Iris pigment epithelial cell (primary cell): ENCODE data around the gene SYN1.
"Not testable (repeated sequence)": the region's sequence is repeated elsewhere in the genome, so short reads cannot be mapped to it uniquely, and the experiment has no call there.

Source experiments
- DNase-seq: peaks from one replicate; pipeline ENCODE4 v3.0.0-alpha.2; 2011; ENCODE audit warnings: low read depth

The SYN1 gene

DNA sequence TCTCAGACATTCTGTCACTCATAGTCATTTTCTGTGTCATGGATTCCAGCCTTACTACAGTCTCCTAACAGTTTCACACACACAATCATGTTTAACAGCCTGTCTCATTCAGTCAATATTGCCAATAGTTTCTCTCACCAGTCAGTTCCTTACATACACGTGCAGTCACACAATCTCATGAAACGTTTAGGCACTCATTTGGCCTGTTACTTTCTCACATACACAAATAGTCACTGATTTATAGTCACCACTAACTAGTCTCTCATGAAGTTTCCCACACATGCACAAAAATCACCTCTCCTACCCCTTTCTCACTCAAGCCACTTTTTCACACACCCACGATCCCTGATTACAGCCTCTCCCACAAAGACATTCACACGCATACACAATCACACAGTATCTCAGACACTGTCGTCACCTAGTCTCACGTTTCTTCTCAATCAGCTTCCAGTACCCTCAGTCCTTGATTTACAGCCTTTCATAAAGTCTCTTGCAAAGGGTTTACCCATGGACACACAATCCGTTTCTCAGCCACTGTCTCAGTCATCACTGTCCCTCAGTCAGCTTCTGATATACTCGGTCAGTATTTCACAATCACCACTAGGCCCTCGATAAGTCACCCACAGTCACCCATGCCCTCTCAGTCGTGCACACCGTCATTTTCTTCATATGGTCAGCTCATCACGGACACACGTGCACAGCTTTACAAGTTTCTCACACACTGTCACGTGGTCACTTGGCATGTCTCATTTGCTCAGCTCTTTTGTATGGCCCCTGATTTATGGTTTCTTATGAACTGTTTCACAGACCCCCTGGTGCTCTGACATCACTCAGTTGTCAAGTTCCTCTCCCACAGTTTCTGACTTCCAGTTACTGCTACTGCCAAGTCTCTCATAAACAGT lies 14.3 kb upstream of the SYN1 start:
- DNase-seq: no peak

DNA sequence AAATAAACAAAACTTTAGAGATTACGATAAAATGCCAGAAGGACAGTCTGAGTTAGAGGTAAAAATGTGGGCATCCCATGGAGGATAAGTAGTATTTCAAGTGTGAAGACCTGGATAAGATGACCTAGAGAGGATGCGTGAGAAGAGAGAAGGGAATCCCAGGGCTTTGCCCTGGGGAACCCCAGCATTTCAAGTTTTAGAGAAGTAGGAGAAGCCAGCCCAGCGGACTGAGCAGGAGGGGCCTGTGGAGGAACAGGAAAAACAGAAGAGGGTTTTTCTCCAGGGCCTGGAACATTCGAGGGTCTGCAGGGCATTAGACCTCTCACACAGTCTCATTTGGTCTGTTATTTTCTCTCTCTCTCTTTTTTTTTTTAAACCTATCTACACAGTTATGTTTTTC lies 13.0 kb upstream of the SYN1 start:
- no peak for DNase-seq

DNA sequence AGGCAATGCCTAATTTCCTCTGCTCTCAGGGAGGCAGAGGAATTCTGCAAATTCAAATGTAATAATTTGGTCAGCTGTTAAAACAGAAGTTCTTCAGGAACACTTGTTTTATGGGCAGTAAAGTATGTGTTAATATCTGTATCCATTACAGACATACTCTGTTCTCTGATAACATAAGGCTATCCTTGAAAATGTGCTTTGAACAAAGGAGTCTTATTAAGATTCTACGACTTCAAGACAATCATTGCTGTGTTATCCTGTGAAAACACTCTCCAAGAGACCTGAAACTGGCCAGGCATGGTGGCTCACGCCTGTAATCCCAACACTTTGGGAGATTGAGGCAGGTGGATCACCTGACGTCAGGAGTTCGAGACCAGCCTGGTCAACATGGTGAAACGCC lies 12.0 kb upstream of the SYN1 start:
- no peak for DNase-seq

DNA sequence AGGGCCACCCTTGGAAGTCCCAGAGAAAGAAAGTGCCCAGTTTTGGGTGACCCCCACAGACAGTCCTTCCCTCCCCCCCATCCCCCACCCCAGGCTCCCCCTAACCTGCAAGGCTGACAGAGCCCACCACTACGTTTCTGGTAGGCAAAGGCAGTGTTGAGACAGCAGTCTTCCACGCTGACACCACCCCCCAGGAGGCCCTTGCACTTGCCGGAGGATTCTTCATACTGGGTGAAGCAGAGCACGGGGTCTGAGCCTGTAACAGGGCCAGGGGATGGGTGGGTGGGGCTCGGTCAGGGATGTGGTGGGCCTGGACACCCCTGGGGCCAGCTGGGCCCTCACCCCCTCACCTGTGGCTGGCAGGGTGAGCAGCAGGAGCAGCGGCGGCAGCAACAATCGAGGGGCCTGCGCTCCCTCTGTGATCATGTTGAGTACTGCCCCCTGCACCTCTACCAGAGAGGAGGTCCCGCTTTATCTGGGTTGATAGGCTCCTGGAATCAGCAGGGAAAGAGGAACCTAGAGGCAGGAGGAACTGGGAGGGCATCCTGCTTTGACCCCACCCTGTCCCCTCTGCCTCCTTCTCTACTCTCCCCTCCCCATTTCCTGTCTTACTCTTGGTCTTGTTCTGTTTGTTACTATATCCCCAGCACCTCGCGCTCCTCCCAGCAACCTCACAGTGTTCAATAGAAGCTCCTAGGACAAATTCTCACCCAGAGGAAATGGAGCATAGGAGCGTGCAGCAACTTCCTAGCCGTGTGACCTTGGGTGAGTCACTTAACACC lies 10.0 kb upstream of the SYN1 start, which contains the start of gene CFP:
TSS of gene CFP (minus strand) at position 512 of the 782 bp plus-strand sequence. CDS start at position 426, 86 bp downstream.
- no peak for DNase-seq

DNA sequence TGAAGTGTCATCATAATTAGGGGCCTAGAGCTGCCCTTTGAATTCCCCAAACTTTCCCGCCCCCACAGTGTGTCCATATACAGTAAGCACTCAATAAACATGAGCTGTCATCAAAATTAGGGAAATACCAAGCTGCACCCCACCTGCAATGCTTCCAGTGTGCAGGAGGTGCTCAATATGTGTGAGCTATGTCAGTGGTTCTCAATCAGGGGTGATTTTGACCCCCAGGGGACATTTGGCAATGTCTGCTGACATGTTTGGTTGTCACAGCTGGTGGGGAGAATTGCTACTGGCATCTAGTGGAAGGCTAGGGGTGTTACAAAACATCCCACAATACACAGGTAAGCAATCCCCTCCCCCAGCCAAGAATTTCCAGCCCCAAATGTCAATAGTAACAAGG lies 9.3 kb upstream of the SYN1 start:
- no peak for DNase-seq

DNA sequence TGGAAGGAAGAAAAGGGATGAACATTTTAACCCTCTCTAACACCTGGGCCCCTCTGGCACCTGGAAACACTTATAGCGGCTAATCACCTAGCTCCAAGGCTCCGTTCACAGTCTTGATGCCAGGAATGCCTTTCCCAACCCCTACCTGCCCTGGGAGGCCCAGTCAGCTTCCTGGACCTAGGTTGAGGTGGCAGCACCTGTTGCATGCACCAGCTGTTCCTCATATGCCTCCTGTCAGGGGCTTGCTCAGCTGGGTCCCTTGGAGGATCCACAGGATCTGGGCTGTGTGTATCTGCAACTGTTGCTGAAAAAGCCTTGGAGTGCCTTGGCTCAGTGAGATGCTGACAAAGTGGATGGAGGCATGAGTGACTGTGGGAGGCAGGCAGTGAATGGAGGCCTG lies 5.7 kb upstream of the SYN1 start:
- DNase-seq: no peak

DNA sequence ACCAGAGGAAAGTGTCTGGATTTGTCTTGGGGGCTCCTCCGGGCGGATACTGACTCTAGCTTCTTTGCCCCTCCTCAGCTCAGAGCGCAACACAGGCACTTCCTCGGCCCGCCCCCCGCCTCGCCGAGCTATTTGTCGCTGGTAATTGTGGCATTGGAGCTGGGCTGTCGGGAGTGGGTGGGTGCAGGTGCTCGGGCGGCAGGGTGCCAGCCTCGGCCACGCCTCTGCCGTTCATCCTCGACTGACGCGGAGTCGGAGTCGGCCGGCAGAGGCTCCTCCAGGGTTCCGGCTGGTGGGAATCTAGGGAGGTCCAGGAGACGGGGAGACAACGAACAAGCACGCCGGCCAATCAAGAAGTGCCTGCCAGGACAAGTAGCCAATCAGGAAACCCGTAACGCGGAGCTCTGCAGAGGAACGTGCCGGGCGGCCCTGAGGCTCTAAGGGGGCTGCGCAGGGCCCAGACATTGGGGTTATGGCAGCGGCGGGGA lies 3.9 kb upstream of the SYN1 start:
- peak; percentile 80 for DNase-seq

DNA sequence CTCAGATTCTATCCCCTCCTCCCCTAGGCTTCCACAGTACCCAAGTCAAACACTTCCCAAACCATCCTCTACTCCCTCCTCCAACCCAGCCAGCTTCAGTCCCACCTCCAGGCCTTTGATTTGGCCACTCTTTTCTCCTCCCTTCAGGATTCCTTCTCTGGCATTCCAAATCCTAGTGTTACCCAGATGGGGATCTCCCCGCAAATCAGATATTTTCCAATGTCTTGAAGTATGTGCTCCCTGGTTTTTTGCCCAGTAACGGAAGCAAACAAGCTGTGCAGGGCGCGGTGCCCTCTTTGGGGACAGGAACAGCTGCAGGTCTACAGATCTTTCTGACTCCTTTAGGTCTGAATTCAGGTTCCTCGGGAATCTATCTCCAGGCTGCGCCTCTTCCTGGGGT lies 2.2 kb upstream of the SYN1 start:
- no peak for DNase-seq

DNA sequence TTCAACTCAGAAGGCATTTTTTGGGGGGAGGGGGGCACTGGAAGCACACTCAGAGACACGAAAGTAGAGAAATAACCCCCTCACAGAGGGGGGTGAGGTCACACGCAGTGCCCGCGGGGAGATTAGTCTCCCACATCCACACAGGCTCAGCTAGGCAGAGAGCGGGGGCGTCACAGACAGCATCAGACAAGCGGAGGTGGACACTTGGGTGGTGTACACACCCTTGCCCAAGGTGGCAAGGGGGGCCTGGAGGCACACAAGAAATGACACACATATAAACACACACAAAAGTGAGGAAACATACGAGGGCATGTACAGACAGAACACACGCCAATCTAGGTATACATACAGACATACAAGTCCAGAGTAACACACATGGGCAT lies 637 bp upstream of the SYN1 start:
- DNase-seq: no peak

DNA sequence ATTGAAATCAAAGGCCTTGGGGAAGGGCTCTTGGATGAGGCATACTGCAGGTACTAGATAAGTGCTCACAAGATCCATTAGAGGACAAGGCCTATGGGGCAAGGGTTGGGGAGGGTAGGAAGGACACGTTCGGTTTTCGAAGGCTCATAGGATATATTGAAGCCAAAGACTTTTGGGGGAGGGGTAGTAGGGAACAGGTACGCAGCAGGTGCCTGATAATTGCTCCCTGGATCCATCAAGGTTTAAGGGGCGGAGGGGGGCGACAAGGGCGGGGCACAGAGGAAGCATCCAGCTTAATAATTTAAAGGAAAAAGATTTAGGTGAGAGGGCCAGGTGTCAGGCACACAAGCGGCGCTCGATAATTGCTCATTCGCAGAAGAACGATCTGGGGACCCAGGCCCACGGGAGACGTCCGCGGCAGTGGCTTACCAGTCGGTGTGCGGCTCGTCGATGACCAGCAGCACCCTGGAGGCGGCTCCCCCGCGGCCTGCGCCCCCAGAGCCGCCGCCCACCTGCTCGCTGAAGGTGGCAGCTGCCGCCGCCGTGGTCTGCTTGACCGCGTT lies 653 bp downstream of the SYN1 start:
- no peak for DNase-seq

DNA sequence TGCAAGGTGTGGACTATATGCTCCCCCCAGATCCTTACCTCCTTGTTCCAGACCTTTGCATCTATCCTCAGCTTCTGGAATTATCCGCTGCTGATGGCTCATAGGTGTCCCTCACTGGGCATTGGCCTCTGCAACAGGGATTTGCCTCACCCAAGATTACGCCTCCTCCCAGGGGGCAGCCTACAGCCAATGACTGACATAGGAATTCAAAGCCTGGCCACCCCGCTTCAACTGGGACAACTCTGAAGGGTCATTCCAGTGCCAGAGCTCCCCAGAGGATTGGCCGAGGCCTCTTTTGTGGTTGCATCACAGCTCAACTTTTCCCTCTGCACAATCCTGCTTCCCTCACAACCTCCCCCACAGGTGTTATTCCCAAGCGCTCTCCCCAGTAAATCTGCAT lies 5.0 kb downstream of the SYN1 start:
- DNase-seq: no peak

DNA sequence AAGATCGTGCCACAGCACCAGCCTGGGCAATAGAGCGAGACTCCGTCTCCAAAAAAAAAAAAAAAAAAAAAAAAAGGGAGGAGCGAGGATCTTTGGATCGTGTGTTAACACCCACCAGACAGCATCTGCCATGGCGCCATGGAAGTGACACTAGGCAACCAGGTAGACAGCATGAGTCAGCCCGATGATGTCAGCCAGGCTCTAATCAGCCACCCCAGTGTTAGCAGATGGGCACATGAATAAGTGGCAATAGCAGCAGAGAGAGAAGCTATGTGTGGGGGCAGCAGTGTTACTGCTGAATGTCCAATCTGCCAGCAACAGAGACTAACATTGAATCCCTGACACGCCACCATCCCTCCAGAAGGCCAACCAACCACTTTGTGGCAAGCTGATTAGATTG lies 6.6 kb downstream of the SYN1 start:
- no peak for DNase-seq

DNA sequence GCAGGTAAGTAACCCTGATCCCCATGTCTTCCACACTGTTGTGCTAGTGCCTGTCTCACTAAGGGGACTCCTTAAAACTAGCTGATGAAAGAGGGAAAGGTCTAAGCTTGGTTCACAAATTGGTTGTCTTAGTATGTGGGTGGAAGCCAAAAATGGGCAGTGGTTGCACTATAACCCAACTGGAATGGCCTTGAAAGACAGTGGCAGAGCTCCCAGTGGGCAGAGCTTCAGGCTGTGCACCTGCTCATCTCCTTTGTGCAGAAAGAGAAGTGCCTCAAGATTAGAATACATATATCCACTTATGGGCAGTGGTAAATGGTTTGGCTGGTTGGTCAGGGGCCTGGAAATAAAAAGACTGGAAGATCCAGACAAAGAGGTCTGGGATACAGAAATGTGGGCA lies 7.2 kb downstream of the SYN1 start:
- DNase-seq: no peak

DNA sequence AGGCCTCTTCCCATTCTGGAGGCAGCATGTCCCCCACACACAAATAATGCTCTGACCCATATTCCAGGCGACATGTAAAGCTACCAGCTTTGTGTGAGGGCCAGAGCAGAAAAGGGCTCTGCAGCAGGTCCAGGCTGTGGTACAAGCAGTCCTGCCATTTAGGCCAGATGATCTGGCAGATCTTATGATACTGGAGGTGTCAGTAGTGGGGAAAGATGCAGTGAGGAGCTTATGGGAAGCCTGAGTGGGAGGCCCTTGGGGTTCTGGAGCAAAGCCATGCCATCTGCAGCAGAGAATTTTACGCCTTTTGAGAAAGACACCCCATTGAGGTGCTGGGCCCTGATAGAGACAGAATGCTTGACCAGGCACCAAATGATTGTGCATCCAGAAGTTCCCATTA lies 7.7 kb downstream of the SYN1 start:
- DNase-seq: no peak

DNA sequence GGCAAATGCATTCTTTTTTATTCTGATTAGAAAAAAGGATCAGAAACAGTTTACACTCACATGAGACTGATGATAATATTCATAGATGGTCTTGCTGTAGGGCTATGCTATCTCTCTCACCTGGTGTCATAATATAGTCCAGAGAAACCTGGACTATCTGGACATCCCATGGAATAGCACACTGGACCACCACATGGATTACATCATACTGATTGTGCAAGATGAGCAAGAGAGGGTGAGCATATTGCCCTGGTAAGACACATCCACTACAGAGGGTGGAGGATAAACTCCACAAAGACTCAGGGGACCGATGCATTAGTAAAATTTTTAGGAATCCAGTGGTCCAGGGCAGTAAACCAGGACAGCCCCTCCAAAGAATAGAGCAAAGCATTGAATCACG lies 8.2 kb downstream of the SYN1 start:
- no peak for DNase-seq

DNA sequence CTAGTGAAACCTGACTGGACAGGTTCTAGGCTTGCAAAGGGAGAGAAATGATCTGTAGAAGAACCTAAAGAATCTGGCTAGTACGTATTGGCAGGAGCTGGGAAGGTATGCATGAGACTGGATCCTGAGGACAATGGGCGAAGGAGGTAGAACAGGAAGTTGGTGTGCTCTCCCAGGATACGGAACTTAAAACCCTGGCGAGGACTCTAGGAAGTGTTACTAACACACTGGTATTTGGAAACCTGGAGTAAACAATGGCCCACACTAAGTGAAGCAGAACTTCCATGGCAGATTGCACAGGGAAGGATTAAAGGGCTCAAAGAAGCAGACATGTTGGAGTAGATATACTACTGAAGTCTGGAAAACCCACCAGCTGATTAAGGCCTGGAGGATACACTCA lies 9.1 kb downstream of the SYN1 start:
- DNase-seq: no peak

DNA sequence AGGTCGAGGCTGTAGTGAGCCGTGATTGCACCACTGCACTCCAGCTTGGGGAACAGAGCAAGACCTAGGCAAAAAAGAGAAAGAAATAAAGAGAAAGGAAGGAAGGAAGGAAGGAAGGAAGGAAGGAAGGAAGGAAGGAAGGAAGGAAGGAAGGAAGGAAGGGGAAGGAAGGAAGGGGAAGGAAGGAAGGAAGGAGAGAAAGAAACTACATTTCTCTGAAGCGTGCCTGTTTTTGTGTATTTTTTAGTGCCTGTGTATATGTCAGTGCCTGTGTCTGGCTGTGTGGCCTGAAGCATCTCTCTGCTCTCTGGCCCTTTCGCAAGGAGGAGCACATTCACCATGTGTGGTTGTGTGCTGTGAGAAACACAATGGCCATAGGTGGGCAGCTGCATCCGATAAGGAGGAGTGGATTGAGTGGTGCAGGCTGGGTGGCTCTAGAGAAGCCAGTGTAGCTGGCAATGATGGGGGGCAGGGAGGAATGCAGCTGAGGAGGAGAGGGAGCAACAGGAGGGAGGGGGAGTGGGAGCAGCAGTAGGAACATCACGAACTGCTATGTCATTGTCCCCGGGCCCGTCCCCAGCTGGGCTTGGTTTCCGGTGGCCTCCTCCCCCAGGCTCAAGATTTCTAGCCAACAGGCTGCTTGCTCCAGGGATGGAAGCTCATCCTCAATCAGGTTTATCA lies 11.4 kb downstream of the SYN1 start:
- DNase-seq: no peak

DNA sequence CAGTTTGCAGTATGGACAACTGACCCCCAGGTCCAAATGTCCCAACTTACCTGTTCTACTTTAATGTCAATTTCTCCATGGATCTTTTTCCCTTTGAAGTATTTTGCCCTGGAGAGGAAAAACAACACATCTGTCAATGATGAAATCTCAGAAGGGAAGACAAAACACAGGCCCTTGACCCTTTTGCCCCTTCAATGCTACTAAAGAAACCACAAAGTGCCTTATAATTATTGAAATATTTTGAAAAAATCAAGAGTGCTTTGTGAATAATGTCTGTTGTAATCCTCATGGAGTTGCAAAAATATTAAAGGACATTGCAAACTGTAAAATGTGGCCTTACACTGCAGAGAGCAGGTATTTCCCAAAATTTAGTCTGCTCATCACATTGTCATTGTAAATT lies 12.6 kb downstream of the SYN1 start:
- peak; percentile 37 for DNase-seq

DNA sequence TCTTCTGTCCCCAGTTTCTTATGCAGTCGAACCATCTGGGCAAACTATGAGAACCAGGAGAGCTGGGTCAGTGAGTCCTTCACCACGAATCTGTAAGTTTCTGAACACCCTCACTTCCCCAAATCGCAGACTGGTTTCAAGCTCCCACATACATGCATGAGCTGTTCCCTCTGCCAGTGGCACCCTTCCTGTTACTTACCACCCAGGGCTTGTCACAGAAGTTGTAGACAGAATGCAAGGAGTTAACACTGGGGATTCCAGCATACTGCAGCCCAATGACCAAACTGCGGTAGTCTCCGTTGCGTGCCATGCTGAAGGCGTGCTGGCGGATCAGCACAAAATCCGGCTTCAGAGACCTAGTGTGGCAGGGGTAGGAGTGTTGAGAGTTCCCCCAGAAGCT lies 14.6 kb downstream of the SYN1 start:
- DNase-seq: no peak

DNA sequence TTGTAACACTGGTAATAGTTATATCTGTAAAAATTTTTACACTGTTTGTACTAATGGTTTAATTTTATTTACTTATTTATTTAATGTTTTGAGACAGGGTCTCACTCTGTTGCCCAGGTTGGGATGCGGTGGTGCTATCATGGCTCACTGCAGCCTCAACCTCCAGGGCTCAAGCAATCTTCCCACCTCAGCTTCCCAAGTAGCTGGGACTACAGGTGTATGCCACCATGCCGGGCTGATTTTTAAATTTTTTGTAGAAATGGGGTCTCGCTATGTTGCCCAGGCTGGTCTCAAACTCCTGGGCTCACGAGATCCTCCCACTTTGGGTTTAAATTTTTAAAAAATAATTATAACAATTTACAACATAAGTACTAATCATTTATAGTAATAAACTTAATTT lies 16.5 kb downstream of the SYN1 start:
- DNase-seq: not testable (repeated sequence)

DNA sequence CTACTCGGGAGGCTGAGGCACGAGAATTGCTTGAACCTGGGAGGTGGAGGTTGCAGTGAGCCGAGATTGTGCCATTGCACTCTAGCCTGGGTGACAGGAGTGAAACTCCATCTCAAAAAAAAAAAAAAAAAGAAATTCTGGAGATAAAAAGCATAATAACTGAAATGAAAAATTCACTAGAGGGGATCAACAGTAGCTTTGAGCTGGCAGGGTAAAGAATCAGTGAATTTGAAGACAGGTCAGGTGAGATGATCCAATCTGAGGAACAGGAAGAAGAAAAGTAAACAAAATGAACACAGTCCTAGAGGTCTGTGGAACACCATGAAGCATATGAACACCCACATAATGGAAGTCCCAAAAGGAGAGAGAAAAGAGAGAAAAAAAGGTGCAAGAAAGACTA lies 22.4 kb downstream of the SYN1 start:
- DNase-seq: no peak

DNA sequence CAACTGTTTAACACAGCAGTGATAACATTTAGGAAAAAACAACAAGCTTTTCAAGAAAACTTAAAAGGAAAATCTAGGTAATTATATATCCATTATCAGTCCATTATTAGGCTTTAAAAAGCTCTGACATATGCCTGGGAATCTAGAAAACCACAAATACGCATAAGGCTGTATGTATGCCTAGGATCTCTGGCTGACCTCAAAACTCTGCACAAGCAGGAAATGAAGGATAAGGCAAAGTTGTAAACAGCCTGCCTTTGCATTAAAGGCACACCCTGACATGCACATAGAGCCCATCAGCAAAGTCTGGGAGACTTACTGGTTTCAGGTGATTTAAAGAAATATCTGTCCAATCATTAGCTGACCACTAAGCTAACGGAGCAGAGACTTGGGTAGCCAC lies 23.4 kb downstream of the SYN1 start:
- peak; percentile 90 for DNase-seq
